ENCODE measurements around the gene LHFPL6. TPM values are rescaled to one million over a fixed set of nuclear protein-coding genes. Genes with fewer than 3 reads are reported as not detected.
"Not testable (repeated sequence)": the region's sequence is repeated elsewhere in the genome, so short reads cannot be mapped to it uniquely, and the experiment has no call there.

The LHFPL6 gene
- total RNA-seq, 1 donor from 2014 or later: 4.8 TPM

DNA sequence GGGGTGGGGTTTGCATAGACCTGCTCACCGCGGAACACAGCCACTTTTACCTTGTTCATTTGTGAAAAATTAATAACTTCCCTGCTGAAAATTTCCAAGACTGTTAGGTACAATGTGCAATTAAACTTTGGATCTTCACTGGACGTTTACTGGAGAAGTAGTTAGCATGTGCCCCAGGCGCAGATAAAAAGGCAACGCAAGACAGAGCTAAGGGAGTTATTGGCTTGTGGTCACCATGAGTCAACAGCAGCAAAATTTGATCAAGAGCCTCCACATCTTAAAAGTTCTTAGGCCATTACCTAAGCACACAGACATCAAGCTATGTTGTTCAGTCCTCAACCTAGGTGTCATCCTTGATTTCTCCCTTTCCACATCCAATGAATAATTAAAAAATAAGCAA is 257.0 kb downstream of the LHFPL6 start:
- DNase-seq (ENCODE audit: low spot score): no peak
- no peaks in the 10 kb centered on the region for H3K4me1 Mint-ChIP-seq (ENCODE audit: low read depth)
- intact Hi-C loops (cut with micrococcal nuclease): no loop called here
- H3K4me3 Mint-ChIP-seq: no peak overlapping the region
- peaks cover 4% of the 10 kb centered on the region for H3K27me3 Mint-ChIP-seq (ENCODE audit: insufficient read depth)
- no peaks in the 10 kb centered on the region for H3K9me3 Mint-ChIP-seq
- H3K36me3 Mint-ChIP-seq (ENCODE audit: low read depth): no peaks in the 10 kb centered on the region
- H3K27ac Mint-ChIP-seq: no peak overlapping the region

DNA sequence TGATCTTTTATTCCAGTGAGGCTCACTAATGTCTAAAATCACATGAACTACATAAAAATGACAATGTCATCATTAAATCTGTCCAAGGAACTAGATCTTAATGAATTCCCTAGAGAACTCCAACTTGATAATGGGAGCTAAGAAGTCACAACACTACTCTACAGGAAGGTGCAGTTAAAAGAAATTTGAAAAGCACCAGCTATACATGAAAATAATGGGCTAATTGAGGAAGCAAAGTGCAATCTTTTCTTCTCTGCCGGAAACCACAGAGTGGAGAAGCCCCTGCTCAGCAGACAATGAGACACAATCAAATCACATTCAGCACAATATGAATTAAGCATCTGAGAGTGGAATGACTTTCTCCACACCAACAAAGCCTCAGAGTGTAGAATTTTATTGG is 261.7 kb downstream of the LHFPL6 start:
- Mint-ChIP-seq H3K9me3 (no peaks in the 10 kb centered on the region), H3K4me1 (ENCODE audit: low read depth) (no peaks in the 10 kb centered on the region), H3K27ac (no peak overlapping the region), H3K4me3 (no peak overlapping the region), H3K36me3 (ENCODE audit: low read depth) (no peaks in the 10 kb centered on the region), H3K27me3 (ENCODE audit: insufficient read depth) (no peaks in the 10 kb centered on the region)
- intact Hi-C loops (cut with micrococcal nuclease): no loop called here
- no peak for DNase-seq (ENCODE audit: low spot score)

DNA sequence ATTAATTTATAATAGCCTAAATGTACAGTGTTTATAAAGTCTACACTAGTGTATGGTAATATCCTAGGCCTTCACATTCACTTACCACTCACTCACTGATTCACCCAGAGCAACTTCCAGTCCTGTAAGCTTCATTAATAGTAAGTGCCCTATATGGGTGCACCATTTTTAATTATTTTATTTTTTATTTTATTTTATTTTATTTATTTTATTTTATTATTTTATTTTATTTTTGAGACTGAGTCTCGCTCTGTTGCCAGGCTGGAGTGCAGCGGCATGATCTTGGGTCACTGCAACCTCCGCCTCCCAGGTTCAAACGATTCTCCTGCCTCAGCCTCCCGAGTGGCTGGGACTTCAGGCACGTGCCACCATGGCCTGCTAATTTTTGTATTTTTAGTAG is 264.9 kb downstream of the LHFPL6 start:
- intact Hi-C loops (cut with micrococcal nuclease); H3K27ac Mint-ChIP-seq; H3K9me3 Mint-ChIP-seq; H3K4me1 Mint-ChIP-seq (ENCODE audit: low read depth); H3K36me3 Mint-ChIP-seq (ENCODE audit: low read depth); DNase-seq (ENCODE audit: low spot score); H3K27me3 Mint-ChIP-seq (ENCODE audit: insufficient read depth); H3K4me3 Mint-ChIP-seq: not testable (repeated sequence)

DNA sequence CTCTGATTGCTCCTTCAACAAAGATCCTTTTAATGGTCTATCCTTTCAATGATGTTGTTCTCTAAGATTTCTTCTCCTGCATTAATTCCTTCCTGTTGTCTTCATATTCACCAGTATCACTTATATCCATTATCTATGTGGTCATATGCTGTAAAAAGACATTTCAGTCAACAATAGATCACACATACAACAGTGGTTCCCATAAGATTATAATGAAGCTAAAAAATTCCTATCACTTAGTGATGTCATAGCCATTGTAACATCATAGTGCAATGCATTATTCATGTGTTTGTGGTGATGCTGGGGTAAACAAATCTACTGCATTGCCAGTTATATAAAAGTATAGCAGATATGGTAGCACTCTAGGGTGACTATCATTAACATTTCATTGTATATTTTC is 266.1 kb downstream of the LHFPL6 start:
- no peaks in the 10 kb centered on the region for H3K27me3 Mint-ChIP-seq (ENCODE audit: insufficient read depth)
- no peaks in the 10 kb centered on the region for H3K36me3 Mint-ChIP-seq (ENCODE audit: low read depth)
- no peak overlapping the region for H3K4me3 Mint-ChIP-seq
- DNase-seq (ENCODE audit: low spot score): no peak
- intact Hi-C loops (cut with micrococcal nuclease): no loop called here
- no peak overlapping the region for H3K27ac Mint-ChIP-seq
- H3K9me3 Mint-ChIP-seq: no peaks in the 10 kb centered on the region
- H3K4me1 Mint-ChIP-seq (ENCODE audit: low read depth): no peaks in the 10 kb centered on the region

DNA sequence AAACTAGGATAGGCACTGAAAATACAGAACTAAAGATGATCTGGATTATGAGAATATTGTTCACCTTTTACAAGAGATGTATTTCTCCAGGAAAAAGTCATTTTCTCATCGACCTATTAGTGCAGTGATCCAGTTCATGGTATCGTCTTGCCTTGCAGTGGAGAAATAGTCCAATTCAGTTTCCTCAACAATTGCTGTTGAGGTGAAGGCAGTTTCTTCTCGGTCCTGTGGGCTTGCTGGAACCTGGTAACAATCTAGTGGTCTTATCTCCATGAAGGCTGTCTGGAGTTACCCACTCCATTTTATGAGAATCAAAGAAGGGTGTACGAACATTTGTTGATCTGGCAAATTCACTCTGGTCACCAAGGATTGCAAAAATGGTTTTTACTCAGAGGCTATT is 266.8 kb downstream of the LHFPL6 start:
- DNase-seq (ENCODE audit: low spot score): no peak
- Mint-ChIP-seq H3K36me3 (ENCODE audit: low read depth) (no peaks in the 10 kb centered on the region), H3K9me3 (no peaks in the 10 kb centered on the region), H3K27ac (no peak overlapping the region), H3K4me1 (ENCODE audit: low read depth) (no peaks in the 10 kb centered on the region), H3K4me3 (no peak overlapping the region), H3K27me3 (ENCODE audit: insufficient read depth) (no peaks in the 10 kb centered on the region)
- intact Hi-C loops (cut with micrococcal nuclease): no loop called here

DNA sequence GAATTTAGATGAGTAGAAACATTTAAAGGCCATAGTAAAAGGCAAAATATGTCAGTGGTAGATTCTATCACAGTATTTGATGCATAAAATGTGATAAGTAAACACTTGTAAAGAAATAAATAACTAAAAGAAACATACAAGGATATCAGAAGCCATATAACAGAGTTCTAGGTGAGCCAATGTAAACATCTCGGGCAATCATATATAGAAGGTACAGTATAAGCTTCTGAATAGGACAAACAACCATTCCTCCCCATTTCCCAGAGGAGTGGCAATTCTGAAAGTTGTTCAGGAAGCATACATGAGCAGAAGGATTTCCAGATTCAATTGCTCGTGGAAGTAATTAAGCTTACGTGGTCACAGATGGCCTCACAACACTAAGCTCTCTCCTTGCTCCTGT is 267.3 kb downstream of the LHFPL6 start:
- Mint-ChIP-seq H3K27me3 (ENCODE audit: insufficient read depth) (no peaks in the 10 kb centered on the region), H3K36me3 (ENCODE audit: low read depth) (no peaks in the 10 kb centered on the region), H3K4me3 (no peak overlapping the region), H3K27ac (no peak overlapping the region), H3K4me1 (ENCODE audit: low read depth) (no peaks in the 10 kb centered on the region), H3K9me3 (no peaks in the 10 kb centered on the region)
- intact Hi-C loops (cut with micrococcal nuclease): no loop called here
- DNase-seq (ENCODE audit: low spot score): no peak

DNA sequence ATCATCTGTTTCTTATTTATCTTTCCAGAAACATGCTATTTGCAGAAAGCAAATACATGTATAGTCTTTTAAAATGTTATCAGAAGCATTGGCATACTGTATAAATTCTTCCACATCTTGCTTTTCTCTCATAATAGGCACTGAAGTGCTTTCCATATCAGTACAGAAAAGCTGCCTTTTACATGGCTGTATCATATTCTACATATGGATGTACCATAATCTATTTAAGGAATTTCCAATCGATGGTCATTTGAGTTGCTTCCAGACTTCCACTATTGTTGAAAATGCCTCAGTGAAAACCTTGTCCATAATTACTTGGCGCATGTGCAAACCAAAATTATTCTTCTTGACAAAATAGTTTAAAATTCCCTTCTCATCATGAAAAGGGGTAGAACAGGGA is 272.5 kb downstream of the LHFPL6 start:
- Mint-ChIP-seq H3K4me3 (no peak overlapping the region), H3K27me3 (ENCODE audit: insufficient read depth) (no peaks in the 10 kb centered on the region), H3K36me3 (ENCODE audit: low read depth) (no peaks in the 10 kb centered on the region), H3K4me1 (ENCODE audit: low read depth) (no peaks in the 10 kb centered on the region), H3K9me3 (no peaks in the 10 kb centered on the region), H3K27ac (no peak overlapping the region)
- DNase-seq (ENCODE audit: low spot score): no peak
- intact Hi-C loops (cut with micrococcal nuclease): no loop called here

DNA sequence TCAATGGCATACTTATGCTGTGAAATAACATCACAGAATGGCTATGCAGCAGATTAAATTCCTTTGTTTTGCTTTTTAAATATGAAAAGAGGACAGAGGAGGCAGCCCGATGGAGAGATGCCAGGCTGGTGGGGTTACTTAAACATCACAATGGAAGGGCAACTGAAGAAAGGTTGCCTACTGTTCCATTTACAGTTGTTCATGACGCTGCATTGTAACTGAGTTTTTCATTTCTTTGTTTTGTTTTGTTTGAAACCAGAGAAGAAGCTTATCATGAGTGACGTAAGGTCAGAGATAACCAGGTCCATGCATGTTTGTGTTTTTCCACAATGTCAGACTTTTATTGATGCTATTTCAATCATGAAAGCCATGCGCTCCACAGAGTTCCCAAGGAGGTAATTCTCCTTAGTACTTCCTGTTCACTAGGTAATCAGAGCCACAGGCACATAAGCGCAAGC is 273.8 kb downstream of the LHFPL6 start:
- no peak for DNase-seq (ENCODE audit: low spot score)
- Mint-ChIP-seq H3K36me3 (ENCODE audit: low read depth) (no peaks in the 10 kb centered on the region), H3K27me3 (ENCODE audit: insufficient read depth) (no peaks in the 10 kb centered on the region), H3K4me3 (no peak overlapping the region), H3K4me1 (ENCODE audit: low read depth) (no peaks in the 10 kb centered on the region), H3K27ac (no peak overlapping the region), H3K9me3 (peaks cover 3% of the 10 kb centered on the region)
- intact Hi-C loops (cut with micrococcal nuclease): no loop called here

DNA sequence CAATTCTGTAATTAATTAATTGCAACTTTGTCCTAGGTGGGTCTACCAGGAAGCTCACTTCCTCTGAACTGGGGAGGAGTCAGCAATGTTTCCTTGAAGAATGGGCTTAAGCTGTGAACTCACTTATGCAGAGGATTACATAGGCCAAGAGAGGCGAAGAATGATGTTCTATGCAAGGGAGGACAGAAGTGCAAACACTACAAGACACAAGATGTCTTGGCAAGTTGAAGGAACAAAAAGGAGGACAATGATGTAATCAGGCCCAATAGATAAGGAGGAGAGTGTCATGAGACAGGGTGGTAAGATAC is 275.9 kb downstream of the LHFPL6 start:
- Mint-ChIP-seq H3K4me1 (ENCODE audit: low read depth) (no peaks in the 10 kb centered on the region), H3K27ac (no peak overlapping the region), H3K9me3 (peaks cover 3% of the 10 kb centered on the region), H3K36me3 (ENCODE audit: low read depth) (no peaks in the 10 kb centered on the region), H3K4me3 (no peak overlapping the region), H3K27me3 (ENCODE audit: insufficient read depth) (no peaks in the 10 kb centered on the region)
- no peak for DNase-seq (ENCODE audit: low spot score)
- intact Hi-C loops (cut with micrococcal nuclease): no loop called here

DNA sequence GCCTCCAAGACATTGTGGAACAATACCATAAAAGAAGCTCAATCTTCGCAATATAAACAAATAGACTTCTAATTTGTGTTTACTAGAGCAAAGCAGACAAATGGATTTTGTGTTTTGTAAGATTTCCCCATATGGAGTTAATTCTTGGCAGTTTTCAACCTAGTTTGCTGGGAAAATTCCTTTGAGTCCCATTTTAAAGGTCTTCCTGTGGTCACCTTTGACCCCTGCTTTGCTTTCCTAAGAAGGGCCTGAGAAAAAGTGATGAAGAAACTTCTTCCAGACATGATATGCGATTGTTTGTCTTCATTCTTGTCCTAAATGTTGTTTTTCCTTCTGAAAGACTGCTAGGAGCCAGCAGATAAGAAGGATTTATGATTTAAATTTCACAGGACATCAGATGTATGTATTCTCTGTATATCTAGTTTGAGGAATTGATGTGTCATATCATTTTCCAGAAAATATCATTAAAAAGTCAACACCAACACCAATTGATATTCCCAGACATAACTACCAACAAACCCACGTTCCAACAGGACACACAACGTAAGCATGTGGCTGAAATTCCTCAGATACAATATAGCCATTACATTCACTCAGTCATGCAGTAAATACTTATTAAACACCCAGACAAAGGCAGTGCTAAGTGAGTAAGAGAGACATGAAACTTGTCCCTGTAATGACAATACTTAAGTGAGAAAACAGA is 276.4 kb downstream of the LHFPL6 start:
- H3K9me3 Mint-ChIP-seq: peaks cover 3% of the 10 kb centered on the region
- H3K27me3 Mint-ChIP-seq (ENCODE audit: insufficient read depth): no peaks in the 10 kb centered on the region
- DNase-seq (ENCODE audit: low spot score): no peak
- intact Hi-C loops (cut with micrococcal nuclease): no loop called here
- no peak overlapping the region for H3K4me3 Mint-ChIP-seq
- no peaks in the 10 kb centered on the region for H3K4me1 Mint-ChIP-seq (ENCODE audit: low read depth)
- H3K36me3 Mint-ChIP-seq (ENCODE audit: low read depth): no peaks in the 10 kb centered on the region
- H3K27ac Mint-ChIP-seq: no peak overlapping the region

DNA sequence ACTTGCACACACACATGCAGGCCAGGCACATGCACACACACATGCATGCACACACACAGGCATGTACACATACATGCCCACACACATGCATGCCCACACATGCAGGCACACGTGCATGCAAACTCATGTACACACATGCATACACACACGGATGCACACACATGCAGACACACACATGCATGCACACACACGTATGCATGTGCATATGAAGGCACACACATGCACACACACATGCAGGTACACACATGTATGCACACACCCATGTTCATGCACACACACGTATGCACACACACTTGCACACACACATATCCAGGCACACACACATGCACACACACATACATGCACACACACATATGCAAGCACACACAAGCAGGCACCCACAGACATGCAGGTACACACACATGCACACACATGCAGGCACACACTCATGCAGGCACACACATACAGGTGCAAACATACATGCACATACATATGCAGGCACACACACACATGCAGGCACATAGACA is 278.1 kb downstream of the LHFPL6 start:
- no peaks in the 10 kb centered on the region for H3K4me1 Mint-ChIP-seq (ENCODE audit: low read depth)
- H3K4me3 Mint-ChIP-seq: no peak overlapping the region
- no peak overlapping the region for H3K27ac Mint-ChIP-seq
- no peaks in the 10 kb centered on the region for H3K27me3 Mint-ChIP-seq (ENCODE audit: insufficient read depth)
- H3K36me3 Mint-ChIP-seq (ENCODE audit: low read depth): no peaks in the 10 kb centered on the region
- peaks cover 3% of the 10 kb centered on the region for H3K9me3 Mint-ChIP-seq
- intact Hi-C loops (cut with micrococcal nuclease): no loop called here
- no peak for DNase-seq (ENCODE audit: low spot score)

DNA sequence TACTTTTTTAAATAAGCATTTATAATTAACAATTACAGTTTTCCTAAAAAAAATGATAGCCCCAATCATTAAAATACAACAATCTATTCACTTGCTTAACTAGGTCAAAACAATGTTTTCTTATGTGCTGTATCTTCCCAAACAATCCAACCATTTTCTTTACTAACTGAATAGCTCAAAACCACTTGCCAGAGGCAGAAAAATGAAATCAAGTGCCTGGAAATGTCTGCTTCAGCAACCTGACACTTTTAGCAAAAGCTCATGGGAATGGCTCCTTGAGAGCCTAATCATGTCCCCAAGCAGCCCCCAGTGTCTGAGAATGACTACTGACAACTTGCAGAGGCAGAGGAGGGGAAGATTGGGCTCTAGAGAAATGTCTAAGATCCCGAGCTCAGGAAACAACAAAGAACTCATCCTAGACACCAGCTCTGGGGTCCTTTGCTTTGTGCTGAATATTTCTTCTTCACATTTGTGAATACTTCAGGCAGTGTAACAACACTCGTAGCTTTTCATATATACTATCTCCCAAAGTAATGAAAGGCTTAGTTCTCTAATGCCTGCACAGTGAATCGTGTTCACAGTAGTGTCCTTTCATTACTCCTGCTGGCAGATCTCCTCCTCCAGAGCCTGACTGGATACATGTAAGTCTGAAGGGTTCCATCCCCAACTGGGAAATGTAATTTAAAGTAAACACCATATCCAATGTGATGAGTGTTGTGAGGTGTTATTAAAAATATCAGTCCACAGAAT is 280.0 kb downstream of the LHFPL6 start:
- Mint-ChIP-seq H3K9me3 (peaks cover 3% of the 10 kb centered on the region), H3K36me3 (ENCODE audit: low read depth) (no peaks in the 10 kb centered on the region), H3K27ac (no peak overlapping the region), H3K27me3 (ENCODE audit: insufficient read depth) (no peaks in the 10 kb centered on the region), H3K4me1 (ENCODE audit: low read depth) (no peaks in the 10 kb centered on the region), H3K4me3 (no peak overlapping the region)
- no peak for DNase-seq (ENCODE audit: low spot score)
- intact Hi-C loops (cut with micrococcal nuclease): no loop called here

DNA sequence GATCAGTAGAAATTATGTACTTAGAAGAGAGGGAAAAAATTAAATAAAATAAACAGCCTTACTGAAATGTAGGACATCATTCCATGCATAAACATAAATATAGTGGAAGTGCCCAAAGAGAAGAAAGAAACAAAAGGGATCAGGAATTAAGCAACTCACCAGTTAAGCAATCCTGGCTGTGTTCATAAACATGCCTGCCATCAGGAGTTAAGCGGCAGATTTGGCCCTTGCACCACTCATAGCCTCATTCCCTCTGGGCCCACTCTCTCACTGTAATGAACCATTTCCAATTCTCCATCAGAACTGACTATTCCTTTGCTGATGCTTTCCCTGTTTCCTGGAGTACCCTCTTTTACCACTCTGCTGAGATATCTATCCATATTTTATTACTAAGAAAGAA is 281.4 kb downstream of the LHFPL6 start:
- Mint-ChIP-seq H3K9me3 (peaks cover 3% of the 10 kb centered on the region), H3K4me1 (ENCODE audit: low read depth) (no peaks in the 10 kb centered on the region), H3K27ac (no peak overlapping the region), H3K4me3 (no peak overlapping the region), H3K36me3 (ENCODE audit: low read depth) (no peaks in the 10 kb centered on the region), H3K27me3 (ENCODE audit: insufficient read depth) (no peaks in the 10 kb centered on the region)
- intact Hi-C loops (cut with micrococcal nuclease): no loop called here
- no peak for DNase-seq (ENCODE audit: low spot score)
